Ishikawa (cell line): ENCODE results near the gene KIAA1755.

Experiments
- CREB1 ChIP-seq: IDR thresholded peaks from 2 replicates; pipeline ENCODE4 v1.6.1; 2012; ENCODE audit warnings: low read depth
- EP300 ChIP-seq: IDR thresholded peaks from 2 replicates; pipeline ENCODE4 v1.6.1; 2012; ENCODE audit warnings: borderline replicate concordance
- FOXM1 ChIP-seq: IDR thresholded peaks from 2 replicates; pipeline ENCODE4 v1.6.1; 2012; ENCODE audit warnings: low read depth, borderline replicate concordance
- NFIC ChIP-seq: IDR thresholded peaks from 2 replicates; pipeline ENCODE4 v1.6.1; 2012
- YY1 ChIP-seq: IDR thresholded peaks from 2 replicates; pipeline ENCODE4 v1.6.1; 2012; ENCODE audit warnings: low read depth
- TF ChIP-seq, protein P1 (sequence below): IDR thresholded peaks from 2 replicates; pipeline ENCODE4 v1.6.1; 2012

DNA sequence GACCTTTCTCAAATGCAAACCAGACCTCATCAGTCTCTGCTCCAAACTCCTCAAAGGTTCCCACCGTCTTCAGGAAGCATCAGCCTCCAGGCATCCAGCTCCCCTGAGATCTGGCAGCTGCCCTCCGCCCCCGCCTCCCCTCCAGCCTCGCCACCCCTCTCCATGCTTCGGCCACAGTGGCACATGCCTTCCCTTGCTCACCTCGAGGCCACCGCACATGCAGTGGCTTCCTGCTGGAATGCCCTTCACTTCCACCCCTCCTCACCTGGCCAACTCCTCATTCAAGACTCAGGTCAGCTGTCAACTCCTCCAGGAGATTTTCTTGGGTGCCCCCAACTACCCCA lies 13.4 kb downstream of the KIAA1755 start:
- TF ChIP-seq EP300 (no peak), FOXM1 (no peak), YY1 (no peak), NFIC (no peak), CREB1 (no peak)
- TF ChIP-seq, protein P1, sequence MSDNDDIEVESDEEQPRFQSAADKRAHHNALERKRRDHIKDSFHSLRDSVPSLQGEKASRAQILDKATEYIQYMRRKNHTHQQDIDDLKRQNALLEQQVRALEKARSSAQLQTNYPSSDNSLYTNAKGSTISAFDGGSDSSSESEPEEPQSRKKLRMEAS = no peak
